Aortic smooth muscle cell (primary cell): ENCODE results near the gene NRXN2. TPM values are rescaled to one million over a fixed set of nuclear protein-coding genes. Genes with fewer than 3 reads are reported as not detected.

Experiments used
- total RNA-seq: library from RNA; depleted of rRNA; stranded (reverse); fragments of >200 nt; gene quantifications from 2 replicates; pipeline ENCODE4 v1.2.3, GENCODE V29; 2014

NRXN2 gene
- total RNA-seq, result 27.3 and 30.3 TPM in 2 replicates

GRCh38 chr11:64723117-64723906 is at the start of gene NRXN2:
Gene NRXN2 (minus strand): TSS chr11:64723197. CDS start chr11:64713699, 9,498 bp downstream.

GRCh38 chr11:64759722-64760719 is 37.0 kb upstream of the NRXN2 start, which contains the start of gene PYGM:
Gene PYGM (minus strand): TSS chr11:64759974. CDS start chr11:64759898, 76 bp downstream.

GRCh38 chr11:64743591-64744543 is 20.9 kb upstream of the NRXN2 start, which contains the start of gene RASGRP2:
Gene RASGRP2 (minus strand): TSS chr11:64744142. CDS start chr11:64742866, 1,276 bp downstream.

GRCh38 chr11:64590763-64591221 is 132.2 kb downstream of the NRXN2 start, which contains the start of gene SLC22A12:
Gene SLC22A12 (plus strand): TSS chr11:64591220. CDS start chr11:64591557, 337 bp downstream.

Other genes starting within 250 kb of the NRXN2 start
- not detected in 2 replicates for gene SLC22A11, start 167.3 kb downstream of the NRXN2 start, total RNA-seq
- gene SLC22A12, start 132.0 kb downstream of the NRXN2 start, total RNA-seq, result not detected in 2 replicates
- gene RASGRP2, start 20.9 kb upstream of the NRXN2 start, total RNA-seq, result 0.19 TPM in 1 of 2 replicates, not detected in the other
- 1.3 and 1.4 TPM in 2 replicates for gene PYGM, start 36.8 kb upstream of the NRXN2 start, total RNA-seq
- 70.8 and 88.3 TPM in 2 replicates for gene SF1, start 55.3 kb upstream of the NRXN2 start, total RNA-seq
- 8.5 and 8.9 TPM in 2 replicates for gene MAP4K2, start 80.0 kb upstream of the NRXN2 start, total RNA-seq
- 8.6 and 9.3 TPM in 2 replicates for gene MEN1, start 87.4 kb upstream of the NRXN2 start, total RNA-seq
- gene CDC42BPG, start 121.5 kb upstream of the NRXN2 start, total RNA-seq, result 0.25 and 0.26 TPM in 2 replicates
- gene EHD1, start 155.4 kb upstream of the NRXN2 start, total RNA-seq, result 104 and 110 TPM in 2 replicates
- 7.8 and 8.1 TPM in 2 replicates for gene ATG2A, start 194.0 kb upstream of the NRXN2 start, total RNA-seq
- 10.3 and 11.6 TPM in 2 replicates for gene PPP2R5B, start 201.5 kb upstream of the NRXN2 start, total RNA-seq
- not detected in 2 replicates for gene GPHA2, start 212.7 kb upstream of the NRXN2 start, total RNA-seq
- gene MAJIN, start 248.9 kb upstream of the NRXN2 start, total RNA-seq, result not detected in 2 replicates